ENCODE data around the gene NABP2.
"Not testable (repeated sequence)": the region's sequence is repeated elsewhere in the genome, so short reads cannot be mapped to it uniquely, and the experiment has no call there.

NABP2 gene

DNA sequence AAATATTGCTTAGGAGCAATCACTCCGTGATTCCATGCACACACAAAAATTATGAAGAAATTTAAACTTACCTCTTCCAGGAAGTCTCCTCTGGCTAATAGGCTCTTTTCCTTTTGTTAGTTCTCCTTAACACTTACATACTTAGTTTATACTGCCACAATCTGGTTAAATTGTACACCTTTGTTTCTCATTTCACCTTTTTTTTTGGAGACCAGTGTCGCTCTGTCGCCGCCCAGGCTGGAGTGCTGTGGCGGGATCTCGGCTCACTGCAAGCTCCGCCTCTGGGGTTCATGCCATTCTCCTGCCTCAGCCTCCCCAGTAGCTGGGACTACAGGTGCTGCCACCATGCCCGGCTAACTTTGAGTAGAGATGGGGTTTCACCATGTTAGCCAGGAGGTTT is 36.2 kb downstream of the NABP2 start:
- peaks cover 11% of the 10 kb centered on the region for H3K4me1 ChIP-seq
- DNase-seq, result no peak
- no peaks in the 10 kb centered on the region for H3K9me3 ChIP-seq
- H3K4me3 ChIP-seq (ENCODE audit: low read depth, low read length), result no peak overlapping the region
- no peaks in the 10 kb centered on the region for H3K27me3 ChIP-seq
- TF ChIP-seq, protein P1, sequence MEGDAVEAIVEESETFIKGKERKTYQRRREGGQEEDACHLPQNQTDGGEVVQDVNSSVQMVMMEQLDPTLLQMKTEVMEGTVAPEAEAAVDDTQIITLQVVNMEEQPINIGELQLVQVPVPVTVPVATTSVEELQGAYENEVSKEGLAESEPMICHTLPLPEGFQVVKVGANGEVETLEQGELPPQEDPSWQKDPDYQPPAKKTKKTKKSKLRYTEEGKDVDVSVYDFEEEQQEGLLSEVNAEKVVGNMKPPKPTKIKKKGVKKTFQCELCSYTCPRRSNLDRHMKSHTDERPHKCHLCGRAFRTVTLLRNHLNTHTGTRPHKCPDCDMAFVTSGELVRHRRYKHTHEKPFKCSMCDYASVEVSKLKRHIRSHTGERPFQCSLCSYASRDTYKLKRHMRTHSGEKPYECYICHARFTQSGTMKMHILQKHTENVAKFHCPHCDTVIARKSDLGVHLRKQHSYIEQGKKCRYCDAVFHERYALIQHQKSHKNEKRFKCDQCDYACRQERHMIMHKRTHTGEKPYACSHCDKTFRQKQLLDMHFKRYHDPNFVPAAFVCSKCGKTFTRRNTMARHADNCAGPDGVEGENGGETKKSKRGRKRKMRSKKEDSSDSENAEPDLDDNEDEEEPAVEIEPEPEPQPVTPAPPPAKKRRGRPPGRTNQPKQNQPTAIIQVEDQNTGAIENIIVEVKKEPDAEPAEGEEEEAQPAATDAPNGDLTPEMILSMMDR (IDR thresholded peaks at IDR 0.05; ENCODE audit: low read depth, low read length), result no peak
- H3K36me3 ChIP-seq, result peaks cover 14% of the 10 kb centered on the region

DNA sequence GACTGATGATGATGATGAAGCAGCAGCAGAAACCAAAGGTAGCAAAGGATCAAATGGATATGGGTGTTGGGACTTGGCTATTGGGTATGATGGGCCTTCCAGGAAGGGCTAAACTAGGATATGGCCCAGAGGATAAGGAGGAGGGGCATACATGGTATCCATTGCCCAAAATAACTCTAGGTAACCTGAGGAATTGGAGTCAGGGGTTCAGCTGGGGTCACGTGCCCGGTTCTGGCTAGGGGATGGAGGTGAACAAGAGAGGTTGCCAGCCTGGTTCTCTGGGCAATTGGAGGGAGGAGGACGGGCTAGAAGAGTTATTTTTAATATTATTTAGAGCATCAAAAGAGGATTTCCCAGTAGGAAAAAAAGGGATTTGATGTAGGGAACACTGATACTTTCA is 36.8 kb downstream of the NABP2 start:
- Histone ChIP-seq H3K27me3 (no peaks in the 10 kb centered on the region), H3K36me3 (peaks cover 8% of the 10 kb centered on the region), H3K9me3 (no peaks in the 10 kb centered on the region), H3K4me1 (peaks cover 11% of the 10 kb centered on the region), H3K4me3 (ENCODE audit: low read depth, low read length) (no peak overlapping the region)
- no peak for DNase-seq
- TF ChIP-seq, protein P1 (IDR thresholded peaks at IDR 0.05; ENCODE audit: low read depth, low read length), result no peak

DNA sequence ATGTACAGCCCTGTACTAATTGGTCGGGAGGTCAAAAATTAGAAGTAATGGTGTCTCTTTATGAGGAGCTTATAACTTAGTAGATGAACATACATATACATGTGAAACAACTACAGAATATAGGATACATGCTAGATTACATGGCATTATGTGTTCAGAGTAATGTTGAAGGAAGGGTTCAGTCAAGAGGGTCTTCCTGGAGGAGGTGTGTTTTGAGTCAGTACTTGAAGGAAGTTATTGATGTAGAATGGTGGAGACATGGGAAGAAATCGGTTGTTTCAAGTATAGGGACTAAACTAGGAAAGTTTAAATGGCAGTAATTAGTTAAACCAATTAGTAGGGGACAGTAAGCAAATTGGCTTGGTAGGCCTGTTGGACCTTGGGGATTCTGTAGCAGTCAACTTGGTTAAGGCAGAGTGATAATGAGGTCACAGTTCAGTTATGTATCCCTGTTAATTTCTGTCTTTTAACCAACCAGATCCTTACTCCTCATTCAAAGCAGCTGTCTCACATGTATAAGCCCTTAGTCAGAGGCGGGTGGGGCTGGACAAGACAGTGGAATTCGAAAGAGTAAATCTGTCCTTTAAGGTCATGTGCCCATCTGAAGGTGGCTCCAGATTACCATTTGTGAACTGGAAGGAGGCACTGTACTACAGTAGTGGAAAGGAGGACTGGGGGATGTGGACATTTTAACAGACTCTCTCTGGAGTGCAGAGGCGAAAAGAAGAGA is 37.5 kb downstream of the NABP2 start:
- peaks cover under 1% of the 10 kb centered on the region for H3K36me3 ChIP-seq
- TF ChIP-seq, protein P1 (IDR thresholded peaks at IDR 0.05; ENCODE audit: low read depth, low read length), result no peak

DNA sequence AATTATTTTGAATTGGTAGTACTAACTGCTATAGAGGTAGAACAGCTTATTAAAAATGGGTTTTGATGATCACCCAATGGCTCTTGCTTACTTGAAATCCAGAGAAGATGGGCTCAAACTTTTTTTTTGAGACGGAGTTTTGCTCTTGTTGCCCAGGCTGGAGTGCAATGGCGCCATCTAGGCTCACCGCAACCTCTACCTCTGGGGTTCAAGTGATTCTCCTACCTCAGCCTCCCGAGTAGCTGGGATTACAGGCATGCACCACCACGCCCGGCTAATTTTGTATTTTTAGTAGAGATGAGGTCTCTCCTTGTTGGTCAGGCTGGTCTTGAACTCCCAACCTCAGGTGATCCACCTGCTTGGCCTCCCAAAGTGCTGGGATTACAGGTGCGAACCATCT is 38.8 kb downstream of the NABP2 start:
- TF ChIP-seq, protein P1 (IDR thresholded peaks at IDR 0.05; ENCODE audit: low read depth, low read length), result peak; percentile 19; the same call in 1 of the 2 replicates
- not testable (repeated sequence) for DNase-seq

More for the DNA sequence above, 37.5 kb downstream of the NABP2 start:
- no peaks in the 10 kb centered on the region for H3K27me3 ChIP-seq
- no peak for DNase-seq
- H3K4me1 ChIP-seq, result peaks cover 6% of the 10 kb centered on the region
- H3K9me3 ChIP-seq, result no peaks in the 10 kb centered on the region
- no peak overlapping the region for H3K4me3 ChIP-seq (ENCODE audit: low read depth, low read length)

DNA sequence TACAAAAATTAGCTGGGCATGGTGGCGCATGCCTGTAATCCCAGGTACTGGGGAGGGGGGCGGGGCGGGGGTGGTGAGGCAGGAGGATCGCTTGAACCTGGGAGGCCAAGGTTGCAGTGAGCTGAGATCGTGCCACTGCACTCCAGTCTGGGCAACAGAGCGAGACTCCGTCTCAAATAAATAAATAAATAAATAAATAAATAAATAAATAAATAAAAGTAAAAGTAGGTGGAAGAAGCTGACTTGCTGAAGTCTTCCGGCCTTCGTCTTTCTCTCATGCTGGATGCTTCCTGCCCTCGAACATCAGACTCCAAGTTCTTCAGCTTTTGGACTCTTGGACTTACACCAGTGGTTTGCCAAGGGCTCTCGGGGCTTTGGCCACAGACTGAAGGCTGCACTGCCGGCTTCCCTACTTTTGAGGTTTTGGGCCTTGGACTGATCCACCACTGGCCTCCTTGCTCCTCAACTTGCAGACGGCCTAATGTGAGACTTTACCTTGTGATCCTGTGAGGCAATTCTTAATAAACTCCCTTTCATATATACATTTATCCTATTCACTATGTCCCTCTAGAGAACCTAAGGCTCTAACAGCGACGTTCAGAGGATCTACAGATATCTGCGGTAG is 42.0 kb downstream of the NABP2 start:
- H3K27me3 ChIP-seq, DNase-seq, H3K4me1 ChIP-seq, H3K9me3 ChIP-seq: not testable (repeated sequence)
- H3K36me3 ChIP-seq, result peaks cover 21% of the 10 kb centered on the region
- H3K4me3 ChIP-seq (ENCODE audit: low read depth, low read length), result peak overlapping the region; percentile 87

More for the DNA sequence above, 38.8 kb downstream of the NABP2 start:
- not testable (repeated sequence) for H3K4me3 ChIP-seq (ENCODE audit: low read depth, low read length); H3K36me3 ChIP-seq; H3K4me1 ChIP-seq; H3K27me3 ChIP-seq; H3K9me3 ChIP-seq

DNA sequence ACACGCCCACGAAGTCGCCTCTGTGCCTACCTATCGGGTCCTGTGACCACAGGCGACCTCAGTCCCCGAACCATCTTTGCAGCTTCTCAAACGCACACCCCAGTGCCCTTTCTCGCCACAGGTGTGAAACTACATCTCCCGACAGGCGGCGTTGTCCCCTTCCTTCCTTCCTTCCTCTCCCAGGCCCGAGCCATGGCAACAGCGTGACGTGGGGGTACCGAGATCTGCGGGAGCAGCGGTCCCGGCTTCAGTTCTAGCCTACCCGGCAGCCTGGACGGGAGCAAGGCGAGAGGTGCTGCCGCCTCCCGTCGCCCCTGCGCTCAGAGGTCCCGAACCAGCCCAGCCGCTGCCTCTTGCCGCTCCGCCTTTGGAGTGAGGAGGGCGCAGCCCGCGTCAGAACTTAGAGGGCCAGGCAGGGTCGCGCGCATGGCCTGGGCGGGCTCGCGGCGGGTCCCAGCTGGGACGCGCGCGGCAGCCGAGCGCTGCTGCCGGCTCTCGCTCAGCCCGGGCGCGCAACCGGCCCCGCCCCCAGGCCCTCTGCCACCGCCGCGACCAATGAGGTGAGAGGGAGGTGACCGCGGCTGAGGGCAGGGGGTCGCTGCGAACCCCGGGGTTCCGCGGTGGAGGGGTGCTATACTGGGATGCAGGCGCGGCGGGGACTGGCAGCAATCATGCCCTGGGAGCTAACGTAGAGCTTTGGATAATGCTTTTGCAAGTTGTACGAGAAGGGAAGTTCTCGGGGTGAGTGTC is 42.7 kb downstream of the NABP2 start, which contains the start of gene COQ10A:
TSS of gene COQ10A (plus strand) at position 250 of the 750 bp plus-strand sequence. CDS start at position 427, 177 bp downstream.
- H3K27me3 ChIP-seq, result no peaks in the 10 kb centered on the region
- peak; percentile 91 for DNase-seq
- H3K4me1 ChIP-seq, result no peaks in the 10 kb centered on the region
- TF ChIP-seq, protein P1 (IDR thresholded peaks at IDR 0.05; ENCODE audit: low read depth, low read length), result peak; percentile 77
- H3K4me3 ChIP-seq (ENCODE audit: low read depth, low read length), result peak within 1 kb of the TSS; percentile 87
- peaks cover 25% of the 10 kb centered on the region for H3K36me3 ChIP-seq
- no peaks in the 10 kb centered on the region for H3K9me3 ChIP-seq
